ENCODE results near the gene ZFHX3. TPM values are rescaled to one million over a fixed set of nuclear protein-coding genes. Genes with fewer than 3 reads are reported as not detected.

Gene ZFHX3
- total RNA-seq, 1 experiment from 2014 or later: 13.6 TPM

DNA sequence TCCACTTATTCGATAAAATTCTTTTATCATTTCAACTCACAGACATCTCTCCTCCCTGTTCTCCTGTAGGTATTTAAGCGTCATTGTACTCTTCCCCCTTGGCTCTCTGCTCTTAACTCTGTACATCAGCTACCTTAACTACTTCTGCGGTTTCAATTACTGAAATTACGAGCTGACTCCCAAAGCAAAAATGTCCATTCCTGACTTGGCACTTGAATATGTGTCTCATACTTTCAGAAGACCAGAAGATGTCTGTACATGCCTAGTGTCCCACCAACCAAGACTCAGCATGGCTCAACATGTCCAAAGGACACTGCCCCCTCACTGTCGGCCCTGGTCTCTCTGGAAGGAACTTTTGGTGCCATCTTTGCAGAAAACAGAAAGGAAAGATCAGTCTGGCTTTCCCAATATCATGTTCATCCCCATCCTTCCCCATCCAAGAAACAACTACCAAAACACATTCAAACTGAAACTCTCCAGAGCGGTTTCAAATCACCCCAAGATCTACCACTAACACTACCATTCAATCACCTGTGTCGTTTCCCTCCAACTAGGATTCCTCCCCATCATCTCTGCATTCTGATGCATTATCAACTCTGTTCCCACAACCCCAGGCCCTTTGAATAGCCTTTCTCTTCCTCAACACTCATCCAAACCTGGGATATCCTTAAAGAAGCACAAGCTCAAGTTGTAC lies 74.9 kb downstream of the ZFHX3 start:
- Mint-ChIP-seq H3K27me3 (ENCODE audit: unreplicated experiment) (no peaks in the 10 kb centered on the region), H3K4me3 (ENCODE audit: low read depth, unreplicated experiment) (no peak overlapping the region), H3K9me3 (ENCODE audit: low read depth, unreplicated experiment) (no peaks in the 10 kb centered on the region), H3K27ac (ENCODE audit: unreplicated experiment) (no peak overlapping the region), H3K36me3 (ENCODE audit: insufficient read depth, unreplicated experiment) (no peaks in the 10 kb centered on the region), H3K4me1 (ENCODE audit: low read depth, unreplicated experiment) (no peaks in the 10 kb centered on the region)
- CTCF ChIA-PET: no interaction called here
- intact Hi-C loops (cut with micrococcal nuclease; ENCODE audit: unreplicated experiment): no loop called here
- DNase-seq: no peak
- BruUV-seq (replicated peaks): no TSS peak
- TF ChIP-seq CTCF (IDR thresholded peaks at IDR 0.05; ENCODE audit: unreplicated experiment): no peak

- BruUV-seq (replicated peaks): no TSS peak
- intact Hi-C loops (cut with micrococcal nuclease; ENCODE audit: unreplicated experiment): no loop called here
- CTCF ChIA-PET: no interaction called here
- Mint-ChIP-seq H3K27me3 (ENCODE audit: unreplicated experiment) (no peaks in the 10 kb centered on the region), H3K4me3 (ENCODE audit: low read depth, unreplicated experiment) (no peak overlapping the region), H3K27ac (ENCODE audit: unreplicated experiment) (no peak overlapping the region), H3K4me1 (ENCODE audit: low read depth, unreplicated experiment) (no peaks in the 10 kb centered on the region), H3K9me3 (ENCODE audit: low read depth, unreplicated experiment) (no peaks in the 10 kb centered on the region), H3K36me3 (ENCODE audit: insufficient read depth, unreplicated experiment) (no peaks in the 10 kb centered on the region)
- no peak for TF ChIP-seq CTCF (IDR thresholded peaks at IDR 0.05; ENCODE audit: unreplicated experiment)
- no peak for DNase-seq
Measured at GRCh38 chr16:72971370-72971769, 76.6 kb downstream of the ZFHX3 start.

DNA sequence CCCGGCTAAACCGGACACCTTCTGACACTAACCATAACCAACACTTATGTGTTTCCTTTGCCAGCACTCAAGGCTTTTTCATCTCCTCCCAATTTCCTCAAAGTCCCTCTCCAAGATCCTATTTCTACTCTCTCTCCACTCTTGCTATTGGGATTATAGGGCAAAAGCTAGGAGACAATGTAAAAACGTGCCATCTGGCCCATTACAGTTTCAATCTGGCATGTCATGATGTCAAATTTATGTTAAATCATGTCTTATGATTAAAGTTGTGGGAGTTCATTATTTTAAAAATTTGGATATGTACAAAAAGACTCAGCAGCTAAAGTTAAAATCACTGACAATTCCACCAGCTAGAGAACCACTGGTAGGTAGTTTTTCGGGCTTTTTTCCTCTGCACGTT lies 77.3 kb downstream of the ZFHX3 start:
- H3K27me3 Mint-ChIP-seq (ENCODE audit: unreplicated experiment): no peaks in the 10 kb centered on the region
- H3K36me3 Mint-ChIP-seq (ENCODE audit: insufficient read depth, unreplicated experiment): no peaks in the 10 kb centered on the region
- no peak overlapping the region for H3K27ac Mint-ChIP-seq (ENCODE audit: unreplicated experiment)
- CTCF ChIA-PET: no interaction called here
- BruUV-seq (replicated peaks): no TSS peak
- TF ChIP-seq CTCF (IDR thresholded peaks at IDR 0.05; ENCODE audit: unreplicated experiment): no peak
- no peaks in the 10 kb centered on the region for H3K9me3 Mint-ChIP-seq (ENCODE audit: low read depth, unreplicated experiment)
- no peak overlapping the region for H3K4me3 Mint-ChIP-seq (ENCODE audit: low read depth, unreplicated experiment)
- H3K4me1 Mint-ChIP-seq (ENCODE audit: low read depth, unreplicated experiment): no peaks in the 10 kb centered on the region
- intact Hi-C loops (cut with micrococcal nuclease; ENCODE audit: unreplicated experiment): no loop called here
- no peak for DNase-seq

- no peaks in the 10 kb centered on the region for H3K27me3 Mint-ChIP-seq (ENCODE audit: unreplicated experiment)
- CTCF ChIA-PET: no interaction called here
- no peak overlapping the region for H3K27ac Mint-ChIP-seq (ENCODE audit: unreplicated experiment)
- H3K9me3 Mint-ChIP-seq (ENCODE audit: low read depth, unreplicated experiment): no peaks in the 10 kb centered on the region
- no peak for TF ChIP-seq CTCF (IDR thresholded peaks at IDR 0.05; ENCODE audit: unreplicated experiment)
- no peaks in the 10 kb centered on the region for H3K4me1 Mint-ChIP-seq (ENCODE audit: low read depth, unreplicated experiment)
- H3K36me3 Mint-ChIP-seq (ENCODE audit: insufficient read depth, unreplicated experiment): no peaks in the 10 kb centered on the region
- H3K4me3 Mint-ChIP-seq (ENCODE audit: low read depth, unreplicated experiment): no peak overlapping the region
- DNase-seq: no peak
- no TSS peak for BruUV-seq (replicated peaks)
- intact Hi-C loops (cut with micrococcal nuclease; ENCODE audit: unreplicated experiment): loop anchor here (10.0 kb wide), 3 partner anchors 235 to 465 kb away; no protein-coding TSS in a partner anchor
Measured at GRCh38 chr16:72969812-72970211, 78.1 kb downstream of the ZFHX3 start.
